Measurements from ENCODE around the gene PRIMA1.

Gene PRIMA1

DNA sequence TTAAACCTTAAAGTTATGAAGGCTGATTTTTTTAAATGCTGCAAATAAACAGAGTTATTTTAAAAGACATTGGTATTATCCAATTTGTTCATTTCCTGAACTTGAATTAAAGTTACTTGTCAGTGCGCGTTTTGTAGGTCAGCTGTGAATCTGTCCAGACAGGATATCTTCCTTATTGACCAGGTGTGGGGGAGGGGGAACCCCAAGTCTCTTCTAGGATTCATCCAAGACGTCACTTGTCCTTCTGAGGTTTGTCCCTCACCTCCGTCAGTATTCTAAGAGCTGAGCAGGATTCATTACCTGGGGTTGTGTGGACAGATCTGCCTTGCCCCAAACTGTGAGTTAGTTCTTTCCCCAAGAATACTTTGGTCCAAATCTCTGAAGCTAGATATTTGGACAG is 8.8 kb upstream of the PRIMA1 start:
- DNase-seq (ENCODE audit: extremely low read depth in 1 of 2, low read depth in 1 of 2), result no peak

DNA sequence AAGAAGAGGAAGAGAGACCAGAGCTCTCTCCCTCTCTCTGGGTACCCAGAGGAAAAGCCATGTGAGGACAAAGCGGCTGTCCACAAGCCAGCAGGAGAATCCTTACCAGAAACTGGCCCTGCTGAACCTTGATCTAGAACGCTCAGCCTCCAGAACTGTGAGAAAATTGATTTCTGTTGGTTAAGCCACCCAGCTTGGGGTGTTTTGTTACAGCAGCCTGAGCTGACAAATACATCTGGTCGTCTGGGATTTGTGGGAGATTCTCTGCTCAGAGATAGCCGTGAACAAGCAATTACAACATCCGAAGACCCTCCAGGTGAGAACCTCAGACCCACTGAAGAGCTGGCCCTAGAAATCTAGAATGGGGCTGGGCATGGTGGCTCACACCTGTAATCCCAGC is 6.5 kb upstream of the PRIMA1 start:
- DNase-seq (ENCODE audit: extremely low read depth in 1 of 2, low read depth in 1 of 2), result no peak

DNA sequence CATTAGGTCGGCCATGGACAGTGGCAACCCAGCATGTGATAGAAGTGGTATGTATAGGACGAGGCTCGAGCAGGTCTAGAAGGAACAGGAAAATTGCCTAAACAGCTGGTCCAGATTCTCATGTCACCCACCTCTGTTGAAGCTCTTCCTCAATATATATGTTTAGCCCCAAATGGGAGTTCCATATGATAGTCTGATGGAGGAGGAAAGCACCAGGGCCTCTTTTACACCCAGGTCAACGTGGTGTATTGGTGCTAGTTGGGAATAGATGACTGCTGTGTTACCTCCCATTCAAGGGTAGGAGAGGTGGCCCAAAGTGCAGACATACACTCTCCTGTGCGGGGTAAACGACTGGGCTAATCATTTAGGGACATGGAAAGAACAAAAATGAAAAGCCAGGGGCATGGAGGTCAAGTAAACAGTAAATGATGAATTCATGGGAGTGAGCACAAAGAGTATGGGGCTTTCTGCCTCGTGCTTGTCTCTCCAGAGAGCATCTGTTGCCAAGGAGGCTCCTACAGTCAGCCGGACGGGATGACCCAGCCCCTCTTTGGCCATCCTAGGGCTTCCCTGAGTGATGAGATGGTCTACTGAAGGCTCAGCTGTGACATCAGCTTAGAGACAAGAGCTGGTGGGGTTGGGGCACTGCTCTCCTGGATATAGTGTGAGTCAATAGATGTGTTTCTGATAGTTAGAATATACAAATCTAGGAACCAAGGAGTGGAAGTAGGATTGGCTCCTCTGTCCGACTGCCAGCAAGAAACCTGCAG is 5.5 kb upstream of the PRIMA1 start:
- DNase-seq (ENCODE audit: extremely low read depth in 1 of 2, low read depth in 1 of 2), result no peak

DNA sequence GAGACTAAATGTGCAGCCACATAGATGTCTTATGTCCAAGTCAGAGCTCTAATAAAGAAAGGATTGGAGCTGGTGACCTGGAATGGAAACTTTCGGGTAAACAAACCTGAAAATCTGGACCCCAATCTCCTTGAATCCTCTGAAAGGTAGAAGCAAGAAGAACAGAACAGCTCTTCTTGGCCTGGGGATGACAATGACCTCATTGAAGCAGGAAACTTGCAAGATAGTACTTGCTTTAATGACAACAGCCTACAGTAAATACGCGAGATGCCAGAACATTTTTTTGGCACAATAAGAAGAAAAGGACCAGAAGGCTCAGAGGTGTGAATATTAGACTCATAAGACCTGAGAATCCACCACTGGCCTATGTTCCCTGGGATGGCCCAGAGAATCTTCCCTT is 4.1 kb upstream of the PRIMA1 start:
- no peak for DNase-seq (ENCODE audit: extremely low read depth in 1 of 2, low read depth in 1 of 2)

- DNase-seq (ENCODE audit: extremely low read depth in 1 of 2, low read depth in 1 of 2), result no peak
These were observed 2.7 kb upstream of the PRIMA1 start for GRCh38 chr14:93790966-93791365.

GRCh38 chr14:93789228-93790130 is 1.2 kb upstream of the PRIMA1 start:
- no peak for DNase-seq (ENCODE audit: extremely low read depth in 1 of 2, low read depth in 1 of 2)

DNA sequence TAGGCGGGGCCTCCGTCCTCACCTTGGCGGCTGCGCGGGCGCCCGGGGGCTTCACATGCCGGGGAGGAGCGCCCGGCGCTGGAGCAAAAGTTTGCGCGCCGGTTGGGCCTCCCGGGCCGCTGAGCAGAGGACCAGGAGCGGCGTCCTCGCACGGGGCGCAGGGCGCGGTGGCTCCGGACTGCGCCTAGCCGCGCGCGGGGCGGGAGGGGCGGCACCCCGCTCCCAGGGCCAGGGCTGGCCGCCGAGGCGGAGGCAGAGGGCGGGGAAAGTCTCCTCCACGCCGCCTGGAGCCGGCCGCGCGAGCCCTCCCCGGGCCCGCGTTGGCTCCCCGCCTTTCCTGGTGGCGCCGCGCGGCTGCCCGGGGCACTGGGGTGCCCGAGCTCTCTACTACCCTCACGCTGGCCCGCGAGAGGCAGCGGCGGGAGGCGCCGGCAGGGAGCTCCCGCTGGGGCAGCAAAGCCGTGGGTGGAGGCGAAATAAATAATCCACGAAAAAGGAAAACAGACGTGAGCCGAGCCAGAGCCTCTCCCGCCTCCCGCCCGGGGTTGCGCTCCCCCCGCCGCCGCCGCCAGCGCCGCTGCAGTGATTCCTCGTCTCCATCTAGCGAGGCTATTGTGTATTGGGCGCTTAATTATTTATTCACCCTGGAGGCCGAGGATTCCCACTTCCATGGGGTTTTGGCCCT is 400 bp upstream of the PRIMA1 start:
- DNase-seq (ENCODE audit: extremely low read depth in 1 of 2, low read depth in 1 of 2), result no peak

- no peak for DNase-seq (ENCODE audit: extremely low read depth in 1 of 2, low read depth in 1 of 2)
These were observed 606 bp downstream of the PRIMA1 start for GRCh38 chr14:93787465-93788292.

DNA sequence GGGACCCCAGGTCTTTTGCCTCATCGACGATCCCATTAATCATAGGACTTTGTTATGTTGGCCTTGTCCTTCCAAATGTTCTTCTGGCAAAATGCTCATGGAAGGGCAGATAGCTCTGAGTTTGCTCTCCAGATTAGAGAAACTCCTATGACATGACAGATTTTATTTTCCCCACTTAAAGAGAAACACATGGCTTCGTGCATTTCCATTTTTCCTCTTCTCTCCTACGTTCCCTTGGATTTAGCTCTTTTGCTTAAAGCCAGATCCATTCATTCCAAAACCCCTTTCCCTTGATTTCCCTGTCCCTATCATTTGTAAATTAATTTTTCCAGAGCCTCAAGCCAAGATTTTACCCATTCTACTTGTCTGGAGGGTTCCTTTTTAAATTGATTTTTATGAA is 2.9 kb downstream of the PRIMA1 start:
- DNase-seq (ENCODE audit: extremely low read depth in 1 of 2, low read depth in 1 of 2), result no peak

DNA sequence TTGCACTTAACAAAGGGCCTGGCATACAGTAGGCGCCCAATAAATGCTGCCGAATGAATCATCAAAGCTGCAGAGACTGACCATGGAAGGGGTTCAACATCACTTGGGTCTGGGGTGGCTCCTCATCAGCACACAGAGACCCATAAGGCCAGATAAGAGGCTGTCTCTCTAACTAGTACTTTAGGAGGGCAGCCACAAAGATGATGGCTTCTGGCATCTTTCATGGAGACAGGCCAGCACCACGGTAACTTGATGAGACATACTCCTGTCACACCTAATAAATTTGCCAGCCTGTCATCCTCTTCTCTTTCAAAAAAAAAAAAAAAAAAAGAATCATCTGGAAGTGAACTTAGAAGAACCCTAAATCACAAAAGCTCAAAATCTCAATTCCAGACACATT is 3.4 kb downstream of the PRIMA1 start:
- no peak for DNase-seq (ENCODE audit: extremely low read depth in 1 of 2, low read depth in 1 of 2)

DNA sequence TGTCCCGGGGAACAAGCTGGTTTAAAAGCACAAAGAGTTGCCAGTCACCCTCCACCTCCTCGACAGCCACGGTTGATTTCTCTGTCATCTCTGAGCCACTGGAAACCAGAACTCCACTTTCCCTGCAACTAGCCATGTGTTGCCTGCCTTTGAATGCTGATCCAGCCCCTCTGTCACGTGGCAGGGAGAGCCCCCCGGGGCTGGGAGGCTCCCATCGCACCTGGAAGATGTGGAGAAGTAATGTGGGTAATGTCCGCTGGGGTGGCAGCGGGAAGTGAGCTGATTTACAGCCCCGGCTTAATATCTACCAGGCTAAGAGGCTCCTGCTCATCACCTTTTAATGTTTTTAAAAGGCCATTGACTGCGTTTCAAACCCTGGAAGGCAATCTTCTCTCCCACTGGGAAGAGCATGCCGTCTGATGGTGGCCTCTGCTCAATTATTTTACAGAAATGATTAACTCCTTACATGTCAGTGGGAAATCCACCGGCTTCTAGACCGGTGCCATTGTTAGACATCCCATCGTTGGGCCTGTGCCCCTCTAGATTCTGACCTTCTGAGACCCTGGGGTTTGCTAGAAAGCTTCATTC is 7.4 kb downstream of the PRIMA1 start:
- DNase-seq (ENCODE audit: extremely low read depth in 1 of 2, low read depth in 1 of 2), result no peak

GRCh38 chr14:93778856-93779629 is 9.2 kb downstream of the PRIMA1 start:
- DNase-seq (ENCODE audit: extremely low read depth in 1 of 2, low read depth in 1 of 2), result no peak

- DNase-seq (ENCODE audit: extremely low read depth in 1 of 2, low read depth in 1 of 2), result no peak
These were observed 9.8 kb downstream of the PRIMA1 start for GRCh38 chr14:93778453-93778852.

DNA sequence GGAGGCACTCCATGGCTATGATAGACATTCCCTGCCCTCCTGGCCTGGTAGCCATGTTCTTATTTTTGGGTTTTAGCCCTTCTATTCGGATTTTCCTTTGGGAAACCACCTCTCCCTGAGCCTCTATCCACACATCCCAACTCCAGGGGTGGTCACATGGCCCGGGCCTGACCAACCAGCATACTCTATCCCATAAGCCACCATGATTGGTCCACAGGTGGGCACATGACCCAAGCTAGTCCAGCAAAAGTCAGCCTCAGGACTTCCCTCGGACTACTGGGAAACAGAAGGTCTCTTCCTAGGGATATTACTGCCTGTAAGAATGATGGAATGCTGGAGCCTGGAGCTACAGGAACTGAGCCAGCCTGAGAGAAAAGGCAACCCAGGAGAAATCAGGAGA is 12.5 kb downstream of the PRIMA1 start:
- DNase-seq (ENCODE audit: extremely low read depth in 1 of 2, low read depth in 1 of 2), result no peak

DNA sequence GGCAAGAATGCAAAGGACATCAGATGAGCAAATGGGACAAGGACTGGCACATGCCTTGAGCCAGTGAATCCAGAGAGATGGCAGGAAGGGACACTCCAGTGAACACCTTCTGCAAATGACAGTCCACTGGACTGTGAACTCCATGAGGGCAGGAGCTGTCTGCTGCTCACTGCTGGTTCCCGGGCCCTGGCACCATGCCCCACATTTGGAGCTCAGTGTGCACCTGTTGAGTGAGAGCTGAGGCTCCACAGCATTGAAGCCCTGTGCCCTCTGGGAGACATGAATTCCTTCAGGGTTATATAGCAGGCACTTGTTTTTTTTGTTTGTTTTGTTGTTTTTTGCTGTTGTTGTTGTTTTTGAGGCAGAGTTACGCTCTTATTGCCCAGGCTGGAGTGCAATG is 13.1 kb downstream of the PRIMA1 start:
- no peak for DNase-seq (ENCODE audit: extremely low read depth in 1 of 2, low read depth in 1 of 2)

DNA sequence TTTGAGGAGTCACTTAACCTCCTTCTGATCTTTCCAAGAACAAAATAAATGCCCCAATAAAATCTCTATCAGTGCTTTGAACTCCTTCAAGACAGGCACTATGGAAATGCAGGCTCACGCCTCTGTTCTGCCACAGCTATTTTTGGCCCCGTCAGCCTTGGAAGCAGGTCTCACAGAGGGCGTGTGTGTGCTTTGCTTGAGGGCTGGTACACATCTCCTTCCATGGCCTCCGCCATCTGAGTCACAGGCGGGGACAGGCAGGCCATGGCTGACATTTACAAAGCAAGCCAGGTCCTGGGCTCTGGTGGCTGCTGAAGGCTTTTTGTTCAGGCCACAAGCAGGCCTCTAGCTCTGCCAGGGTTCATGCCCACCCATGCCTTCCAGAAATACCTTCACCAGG is 16.0 kb downstream of the PRIMA1 start:
- no peak for DNase-seq (ENCODE audit: extremely low read depth in 1 of 2, low read depth in 1 of 2)

- no peak for DNase-seq (ENCODE audit: extremely low read depth in 1 of 2, low read depth in 1 of 2)
These were observed 22.3 kb downstream of the PRIMA1 start for GRCh38 chr14:93765970-93766369.

GRCh38 chr14:93765155-93765554 is 23.1 kb downstream of the PRIMA1 start:
- no peak for DNase-seq (ENCODE audit: extremely low read depth in 1 of 2, low read depth in 1 of 2)

DNA sequence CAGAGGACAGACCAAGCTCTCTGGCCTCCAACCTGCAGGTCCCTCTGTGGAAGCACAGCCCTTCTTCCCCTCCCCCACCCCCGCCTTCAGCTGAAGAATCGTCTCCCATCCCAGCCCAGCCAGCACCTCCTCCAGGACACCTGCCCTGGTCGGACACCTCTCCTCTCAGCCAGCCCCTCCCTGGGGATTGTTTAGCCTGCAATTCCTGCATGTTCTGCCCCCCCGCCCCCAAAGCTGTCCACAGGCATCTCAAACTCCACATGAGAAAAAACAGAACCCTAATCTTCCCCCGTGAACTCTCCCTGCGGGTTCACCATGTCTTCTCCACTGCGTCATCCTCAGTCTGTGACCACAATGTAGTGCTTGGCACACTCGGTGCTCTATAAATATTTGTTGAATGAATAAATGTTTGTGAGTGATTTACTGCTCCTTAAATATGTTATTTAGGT is 24.1 kb downstream of the PRIMA1 start:
- DNase-seq (ENCODE audit: extremely low read depth in 1 of 2, low read depth in 1 of 2), result no peak

All from stimulated activated CD8-positive, alpha-beta memory T cell treated with anti-CD3 and anti-CD28 coated beads, Interleukin-7, amount 100 ng/mL, for 48 hours (primary cell).